A549 (cell line): ENCODE measurements around the gene HTR3A. TPM values are rescaled to one million over a fixed set of nuclear protein-coding genes. Genes with fewer than 3 reads are reported as not detected.
A peak's percentile ranks its signal among the peaks of the same experiment; 100 is the strongest.

Source experiments
- ATAC-seq, 2 experiments: fragments of 200-7000 bp in 1 of 2; fragments of >200 bp in 1 of 2; cut with Nextera tagmentation in 1 of 2; cut with Tn5 transposase in 1 of 2; 3 replicates each; pipeline versions ENCODE4 v1.8.0 to v1.9.1; 2018 to 2020; ENCODE audit warnings: mild to moderate bottlenecking in 1 of 2, moderate library complexity in 1 of 2
- CTCF ChIA-PET: fragments of 300-600 bp; sonication (Branson Sonifier 250); formaldehyde crosslinking; extraction: SDS; loops from one replicate; lab custom pipeline; 2021; ENCODE audit warnings: antibody characterized with exemption, inconsistent platforms; lab: Yijun Ruan, JAX
- POLR2A ChIA-PET: fragments of 350-600 bp; formaldehyde crosslinking; extraction: SDS; loops from one replicate; lab custom pipeline; 2021; ENCODE audit warnings: antibody characterized with exemption, inconsistent platforms; lab: Yijun Ruan, JAX
- DNase-seq, 2 experiments: peaks; one replicate each; pipeline versions ENCODE4 v3.0.0 to v3.0.0-alpha.2; 2011 to 2016; ENCODE audit warnings: low read depth in 1 of 2, low spot score in 1 of 2
- FAIRE-seq: peaks from 2 replicates; lab custom pipeline; 2011; peaks lifted over from hg19 to GRCh38; lab: Jason Lieb, UNC
- H3K27ac ChIP-seq, 2 experiments: fragments of >200 bp; sonication (Bioruptor Twin); formaldehyde crosslinking; 3 replicates each; pipeline ENCODE4 v1.5.1; 2016 to 2017
- H3K4me1 ChIP-seq: fragments of >200 bp; sonication (Bioruptor Twin); formaldehyde crosslinking; 3 replicates; pipeline ENCODE4 v1.6.1; 2016
- H3K4me2 ChIP-seq: fragments of >200 bp; sonication (Bioruptor Twin); formaldehyde crosslinking; 3 replicates; pipeline ENCODE4 v1.6.1; 2016
- H3K4me3 ChIP-seq: fragments of >200 bp; sonication (Bioruptor Twin); formaldehyde crosslinking; 3 replicates; pipeline ENCODE4 v1.5.1; 2016
- H3K9me3 ChIP-seq: fragments of >200 bp; sonication (Bioruptor Twin); formaldehyde crosslinking; 3 replicates; pipeline ENCODE4 v1.6.1; 2016
- EHMT2 ChIP-seq: fragments of 200-600 bp; sonication (generic); IDR thresholded peaks from 2 replicates; pipeline ENCODE4 v1.6.1; 2016; ENCODE audit warnings: antibody characterized with exemption, low read depth, mild to moderate bottlenecking, moderate library complexity
- FOSB ChIP-seq: fragments of 250-450 bp; sonication (Bioruptor Pico); IDR thresholded peaks from 2 replicates; pipeline ENCODE4 v1.5.0; 2020; ENCODE audit warnings: mild to moderate bottlenecking, moderate library complexity
- FOXS1 ChIP-seq: fragments of 250-450 bp; sonication (Bioruptor Pico); IDR thresholded peaks from 2 replicates; pipeline ENCODE4 v1.5.0; 2020; ENCODE audit warnings: mild to moderate bottlenecking, moderate library complexity
- HOXA7 ChIP-seq: fragments of 250-450 bp; sonication (Bioruptor Pico); IDR thresholded peaks from 2 replicates; pipeline ENCODE4 v1.5.0; 2020; ENCODE audit warnings: mild to moderate bottlenecking, moderate library complexity
- NPAS2 ChIP-seq: fragments of 250-450 bp; sonication (Bioruptor Pico); IDR thresholded peaks from 2 replicates; pipeline ENCODE4 v1.8.0; 2022; ENCODE audit warnings: mild to moderate bottlenecking, moderate library complexity, borderline replicate concordance
- NR3C1 ChIP-seq: fragments of >200 bp; sonication (Bioruptor Twin); formaldehyde crosslinking; IDR thresholded peaks from 3 replicates; pipeline ENCODE4 v1.6.1; 2017
- POLR2A ChIP-seq: IDR thresholded peaks from 2 replicates; pipeline ENCODE4 v1.6.1; 2012; ENCODE audit warnings: mild to moderate bottlenecking, low read length
- ZC3H11A ChIP-seq: fragments of 450-650 bp; IDR thresholded peaks from 2 replicates; pipeline ENCODE4 v1.6.1; 2014; ENCODE audit warnings: antibody characterized with exemption, mild to moderate bottlenecking
- ZFP36 ChIP-seq: fragments of 450-650 bp; IDR thresholded peaks from 2 replicates; pipeline ENCODE4 v1.6.1; 2014; ENCODE audit warnings: borderline replicate concordance; ENCODE audit not compliant: partially characterized antibody
- WGBS: methylation state at CpG from one replicate; pipeline ENCODE4 v1.1.6; 2017; ENCODE audit errors: missing lambda C conversion rate; 5-methylcytosine and 5-hydroxymethylcytosine counted together
- polyA plus RNA-seq, 4 experiments: library from polyadenylated mRNA; depleted of rRNA in 3 of 4; stranded (reverse); fragments of >200 nt; fragmentation: RNase III in 1 of 4; extraction: RNeasy Plus Mini Kit Qiagen cat#74134 plus additional on column Dnase treatment in 1 of 4; gene quantifications; 2 replicates in 3 of 4; 3 replicates in 1 of 4; pipeline ENCODE4 v1.2.3, GENCODE V29; 2011 to 2017
- TF ChIP-seq, protein P1 (sequence below): IDR thresholded peaks from 2 replicates; pipeline ENCODE4 v1.6.1; 2012
- TF ChIP-seq, protein P2 (sequence below): fragments of 200-600 bp; sonication (generic); IDR thresholded peaks from 2 replicates; pipeline ENCODE4 v1.6.1; 2016; ENCODE audit warnings: antibody characterized with exemption, mild to moderate bottlenecking, moderate library complexity
- TF ChIP-seq, protein P3 (sequence below): fragments of >200 bp; sonication (Bioruptor Twin); formaldehyde crosslinking; IDR thresholded peaks from 3 replicates; pipeline ENCODE4 v1.6.1; 2016
- TF ChIP-seq, protein P4 (sequence below): fragments of 450-650 bp; IDR thresholded peaks from 2 replicates; pipeline ENCODE4 v1.6.1; 2014; ENCODE audit warnings: antibody characterized with exemption

Gene HTR3A
- polyA plus RNA-seq, 2 of the 4 experiments (the other 2 are of a cell fraction), result not detected

DNA sequence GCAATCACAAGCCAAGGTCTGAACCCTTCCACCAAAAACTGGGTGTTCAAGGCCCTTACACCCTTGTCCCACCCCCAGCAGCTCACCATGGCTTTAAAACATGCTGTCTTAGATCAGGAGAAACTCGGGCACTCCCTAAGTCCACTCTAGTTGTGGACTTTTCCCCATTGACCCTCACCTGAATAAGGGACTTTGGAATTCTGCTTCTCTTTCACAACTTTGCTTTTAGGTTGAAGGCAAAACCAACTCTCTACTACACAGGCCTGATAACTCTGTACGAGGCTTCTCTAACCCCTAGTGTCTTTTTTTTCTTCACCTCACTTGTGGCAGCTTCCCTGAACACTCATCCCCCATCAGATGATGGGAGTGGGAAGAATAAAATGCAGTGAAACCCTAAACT, 15.0 kb downstream of the HTR3A start:
- H3K4me2 ChIP-seq, result no peak overlapping the region
- H3K4me3 ChIP-seq, result no peak overlapping the region
- WGBS, result 6% methylated on average over 2 of the region's 2 CpGs
- H3K9me3 ChIP-seq, result no peaks in the 10 kb centered on the region
- H3K4me1 ChIP-seq, result no peaks in the 10 kb centered on the region
- ChIA-PET CTCF (interaction anchor here (5.3 to 12.6 kb wide), 3 partner anchors 94 to 272 kb away, joined by 28 to 315 read pairs (median 34); no protein-coding TSS in a partner anchor), POLR2A (no interaction called here)
- ATAC-seq, result no peak
- FAIRE-seq, result no peak
- H3K27ac ChIP-seq, result no peak overlapping the region
- no peak for TF ChIP-seq FOXS1
- no peak for TF ChIP-seq NR3C1
- TF ChIP-seq HOXA7 (CRISPR knock-in tag), result no peak
- TF ChIP-seq ZC3H11A, result no peak
- no peak for TF ChIP-seq FOSB
- TF ChIP-seq, protein P1, sequence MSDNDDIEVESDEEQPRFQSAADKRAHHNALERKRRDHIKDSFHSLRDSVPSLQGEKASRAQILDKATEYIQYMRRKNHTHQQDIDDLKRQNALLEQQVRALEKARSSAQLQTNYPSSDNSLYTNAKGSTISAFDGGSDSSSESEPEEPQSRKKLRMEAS, result no peak
- TF ChIP-seq, protein P2, sequence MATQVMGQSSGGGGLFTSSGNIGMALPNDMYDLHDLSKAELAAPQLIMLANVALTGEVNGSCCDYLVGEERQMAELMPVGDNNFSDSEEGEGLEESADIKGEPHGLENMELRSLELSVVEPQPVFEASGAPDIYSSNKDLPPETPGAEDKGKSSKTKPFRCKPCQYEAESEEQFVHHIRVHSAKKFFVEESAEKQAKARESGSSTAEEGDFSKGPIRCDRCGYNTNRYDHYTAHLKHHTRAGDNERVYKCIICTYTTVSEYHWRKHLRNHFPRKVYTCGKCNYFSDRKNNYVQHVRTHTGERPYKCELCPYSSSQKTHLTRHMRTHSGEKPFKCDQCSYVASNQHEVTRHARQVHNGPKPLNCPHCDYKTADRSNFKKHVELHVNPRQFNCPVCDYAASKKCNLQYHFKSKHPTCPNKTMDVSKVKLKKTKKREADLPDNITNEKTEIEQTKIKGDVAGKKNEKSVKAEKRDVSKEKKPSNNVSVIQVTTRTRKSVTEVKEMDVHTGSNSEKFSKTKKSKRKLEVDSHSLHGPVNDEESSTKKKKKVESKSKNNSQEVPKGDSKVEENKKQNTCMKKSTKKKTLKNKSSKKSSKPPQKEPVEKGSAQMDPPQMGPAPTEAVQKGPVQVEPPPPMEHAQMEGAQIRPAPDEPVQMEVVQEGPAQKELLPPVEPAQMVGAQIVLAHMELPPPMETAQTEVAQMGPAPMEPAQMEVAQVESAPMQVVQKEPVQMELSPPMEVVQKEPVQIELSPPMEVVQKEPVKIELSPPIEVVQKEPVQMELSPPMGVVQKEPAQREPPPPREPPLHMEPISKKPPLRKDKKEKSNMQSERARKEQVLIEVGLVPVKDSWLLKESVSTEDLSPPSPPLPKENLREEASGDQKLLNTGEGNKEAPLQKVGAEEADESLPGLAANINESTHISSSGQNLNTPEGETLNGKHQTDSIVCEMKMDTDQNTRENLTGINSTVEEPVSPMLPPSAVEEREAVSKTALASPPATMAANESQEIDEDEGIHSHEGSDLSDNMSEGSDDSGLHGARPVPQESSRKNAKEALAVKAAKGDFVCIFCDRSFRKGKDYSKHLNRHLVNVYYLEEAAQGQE, result no peak
- no peak for TF ChIP-seq POLR2A
- no peak for TF ChIP-seq ZFP36
- no peak for TF ChIP-seq NPAS2 (CRISPR knock-in tag)
- TF ChIP-seq, protein P3, sequence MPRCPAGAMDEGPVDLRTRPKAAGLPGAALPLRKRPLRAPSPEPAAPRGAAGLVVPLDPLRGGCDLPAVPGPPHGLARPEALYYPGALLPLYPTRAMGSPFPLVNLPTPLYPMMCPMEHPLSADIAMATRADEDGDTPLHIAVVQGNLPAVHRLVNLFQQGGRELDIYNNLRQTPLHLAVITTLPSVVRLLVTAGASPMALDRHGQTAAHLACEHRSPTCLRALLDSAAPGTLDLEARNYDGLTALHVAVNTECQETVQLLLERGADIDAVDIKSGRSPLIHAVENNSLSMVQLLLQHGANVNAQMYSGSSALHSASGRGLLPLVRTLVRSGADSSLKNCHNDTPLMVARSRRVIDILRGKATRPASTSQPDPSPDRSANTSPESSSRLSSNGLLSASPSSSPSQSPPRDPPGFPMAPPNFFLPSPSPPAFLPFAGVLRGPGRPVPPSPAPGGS, result no peak
- TF ChIP-seq, protein P4, sequence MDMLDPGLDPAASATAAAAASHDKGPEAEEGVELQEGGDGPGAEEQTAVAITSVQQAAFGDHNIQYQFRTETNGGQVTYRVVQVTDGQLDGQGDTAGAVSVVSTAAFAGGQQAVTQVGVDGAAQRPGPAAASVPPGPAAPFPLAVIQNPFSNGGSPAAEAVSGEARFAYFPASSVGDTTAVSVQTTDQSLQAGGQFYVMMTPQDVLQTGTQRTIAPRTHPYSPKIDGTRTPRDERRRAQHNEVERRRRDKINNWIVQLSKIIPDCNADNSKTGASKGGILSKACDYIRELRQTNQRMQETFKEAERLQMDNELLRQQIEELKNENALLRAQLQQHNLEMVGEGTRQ, result no peak
- DNase-seq, result no peak

DNA sequence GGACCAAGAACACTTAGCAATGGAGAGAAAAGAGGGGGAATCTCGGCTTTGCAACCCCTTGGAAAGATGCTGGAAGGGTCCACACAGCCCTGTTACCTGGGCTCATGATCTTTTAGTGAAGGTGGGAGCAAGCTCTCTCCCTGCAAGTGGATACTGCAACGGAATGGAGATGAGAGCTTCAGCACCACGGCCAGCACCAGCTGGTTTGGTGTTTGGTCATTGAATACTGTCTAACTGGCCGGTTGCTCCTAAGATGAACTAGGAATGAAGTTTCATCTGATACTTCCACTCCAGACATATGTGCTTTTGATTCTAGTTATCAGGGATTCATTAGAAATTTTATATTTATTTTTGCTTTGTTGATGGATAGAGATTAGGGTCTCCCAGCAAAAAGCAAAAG, 16.3 kb downstream of the HTR3A start:
- FAIRE-seq (no peak), ATAC-seq (no peak), DNase-seq (no peak)
- no peak overlapping the region for H3K4me3 ChIP-seq
- ChIA-PET CTCF (interaction anchor here (1.0 to 12.6 kb wide), 5 partner anchors 44 to 271 kb away, joined by 3 to 315 read pairs (median 26); no protein-coding TSS in a partner anchor), POLR2A (no interaction called here)
- WGBS, result 2% methylated on average over 4 of the region's 4 CpGs
- H3K9me3 ChIP-seq, result no peaks in the 10 kb centered on the region
- TF ChIP-seq, protein P2, result peak; percentile 91
- TF ChIP-seq, protein P4, result no peak
- TF ChIP-seq EHMT2, result peak; percentile 61; the same call in 1 of the 2 replicates
- H3K4me2 ChIP-seq, result no peak overlapping the region
- H3K27ac ChIP-seq, result no peak overlapping the region
- H3K4me1 ChIP-seq, result no peaks in the 10 kb centered on the region
